Right cardiac atrium (tissue), 5 donors: Measurements from ENCODE around the gene CUBN. TPM values are rescaled to one million over a fixed set of nuclear protein-coding genes. Genes with fewer than 3 reads are reported as not detected.

Experiments
- ATAC-seq, 2 donors: fragments of 200-7000 bp; cut with Tn5 transposase; one replicate each; pipeline versions ENCODE4 v1.8.0 to v1.9.1; 2020; ENCODE audit warnings: moderate library complexity in 2 of 2, mild to moderate bottlenecking in 1 of 2
- DNase-seq, 3 donors: peaks; one replicate each; pipeline ENCODE4 v3.0.0-alpha.2; 2020
- H3K27ac ChIP-seq: one replicate; pipeline ENCODE4 v1.5.1; 2013; ENCODE audit warnings: mild to moderate bottlenecking, low read length, control low read depth, moderate library complexity
- H3K27me3 ChIP-seq: one replicate; pipeline ENCODE4 v1.6.1; 2013; ENCODE audit not compliant: control insufficient read depth, insufficient read depth
- H3K4me1 ChIP-seq: one replicate; pipeline ENCODE4 v1.6.1; 2013; ENCODE audit warnings: low read length; ENCODE audit not compliant: control insufficient read depth, insufficient read depth
- H3K4me3 ChIP-seq: one replicate; pipeline ENCODE4 v1.5.1; 2013; ENCODE audit warnings: low read length, control low read depth
- H3K9me3 ChIP-seq: one replicate; pipeline ENCODE4 v1.6.1; 2013; ENCODE audit warnings: low read length; ENCODE audit not compliant: control insufficient read depth
- WGBS: extraction: QIAGEN DNeasy Blood & Tissue Kit; methylation state at CpG from one replicate; pipeline ENCODE4 v1.1.7; 2013; 5-methylcytosine and 5-hydroxymethylcytosine counted together
- intact Hi-C, 4 donors: fragments of 100-400 bp; cut with DNase I; formaldehyde crosslinking; loops; one replicate each; pipeline versions ENCODE4 v1.11.0 to v1.14.0; 2022 to 2023
- polyA plus RNA-seq: library from polyadenylated mRNA; stranded (reverse); fragments of 200-250 nt; gene quantifications from one replicate; pipeline ENCODE4 v1.2.3, GENCODE V29; 2013
- total RNA-seq, 4 donors: library from RNA; stranded (reverse); fragmentation: NEBNext Ultra II Directional; extraction: Animal tissue kit (Norgen Biotek cat#: 25700); gene quantifications; one replicate each; pipeline ENCODE4 v1.2.1, GENCODE V29; 2021
- donor health status: healthy with polysubstance abuse.
- donor health status: DM: no; HTN: yes; CAD: no.
- donor health status: DM: no; HTN: no; CAD: no.
- donor health status: DM: no; HTN: yes; CAD: no; lungs with severe emphysema.
- donor health status: DM: yes; HTN: yes; CAD: no.

Gene CUBN
- total and polyA plus RNA-seq, 5 donors: 0.41 to 1.3 (median 0.91) TPM

DNA sequence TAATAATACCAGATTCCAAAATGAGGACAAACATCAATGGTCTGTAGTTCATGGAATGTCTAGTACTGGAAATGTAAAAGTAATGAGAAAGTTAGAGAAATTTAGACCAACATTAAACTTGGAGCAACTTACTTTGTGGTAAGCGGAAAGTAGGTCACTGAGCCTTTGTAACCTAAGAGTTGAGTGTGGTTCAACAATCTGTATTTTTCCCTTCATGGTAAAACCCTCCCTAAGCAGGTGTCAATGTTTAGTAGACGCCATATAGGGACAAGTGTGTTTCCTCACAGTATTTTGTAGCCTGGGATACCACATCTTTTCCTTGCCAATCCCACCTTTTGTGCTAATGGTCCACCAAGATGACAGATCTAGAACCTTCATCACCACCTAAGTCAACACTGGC lies 245.1 kb downstream of the CUBN start:
- intact Hi-C loops: no loop called here
- no peaks in the 10 kb centered on the region for H3K4me1 ChIP-seq

GRCh38 chr10:16883084-16883483 lies 246.5 kb downstream of the CUBN start:
- DNase-seq (no peak), ATAC-seq (no peak)
- intact Hi-C loops: no loop called here
- Histone ChIP-seq H3K4me1 (no peaks in the 10 kb centered on the region), H3K9me3 (no peaks in the 10 kb centered on the region), H3K27ac (no peak overlapping the region), H3K27me3 (no peaks in the 10 kb centered on the region), H3K4me3 (no peak overlapping the region)
- WGBS: 93% methylated on average over 4 of the region's 4 CpGs

More for the DNA sequence above, 245.1 kb downstream of the CUBN start:
- H3K9me3 ChIP-seq: no peaks in the 10 kb centered on the region
- DNase-seq: no peak
- no peak overlapping the region for H3K27ac ChIP-seq
- no peak for ATAC-seq
- over 99% methylated on average over 2 of the region's 2 CpGs for WGBS
- no peak overlapping the region for H3K4me3 ChIP-seq
- H3K27me3 ChIP-seq: no peaks in the 10 kb centered on the region

DNA sequence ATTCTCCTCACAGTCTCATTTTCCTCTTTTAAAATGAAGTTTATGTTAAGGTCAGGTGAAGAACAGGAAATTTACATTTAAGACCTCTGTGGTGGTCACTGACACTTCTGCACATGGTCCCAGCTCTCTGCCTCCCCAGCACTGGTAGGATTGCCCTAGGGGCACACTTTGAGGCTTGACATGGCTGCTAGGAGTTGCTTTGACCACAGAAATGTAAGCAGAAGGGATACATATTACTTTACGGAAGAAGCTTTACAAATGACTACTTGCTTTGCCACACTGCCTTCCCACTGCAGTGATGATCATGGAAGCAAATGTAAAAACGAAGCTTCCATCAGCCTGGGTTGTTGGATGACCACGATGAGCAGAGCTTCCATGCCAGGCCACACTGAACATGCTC lies 259.3 kb downstream of the CUBN start:
- no peak for ATAC-seq
- H3K9me3 ChIP-seq: no peaks in the 10 kb centered on the region
- WGBS: 88% methylated on average over 3 of the region's 3 CpGs
- no peaks in the 10 kb centered on the region for H3K27me3 ChIP-seq
- no peaks in the 10 kb centered on the region for H3K4me1 ChIP-seq
- intact Hi-C loops: no loop called here
- no peak overlapping the region for H3K4me3 ChIP-seq
- H3K27ac ChIP-seq: no peak overlapping the region
- DNase-seq: no peak

DNA sequence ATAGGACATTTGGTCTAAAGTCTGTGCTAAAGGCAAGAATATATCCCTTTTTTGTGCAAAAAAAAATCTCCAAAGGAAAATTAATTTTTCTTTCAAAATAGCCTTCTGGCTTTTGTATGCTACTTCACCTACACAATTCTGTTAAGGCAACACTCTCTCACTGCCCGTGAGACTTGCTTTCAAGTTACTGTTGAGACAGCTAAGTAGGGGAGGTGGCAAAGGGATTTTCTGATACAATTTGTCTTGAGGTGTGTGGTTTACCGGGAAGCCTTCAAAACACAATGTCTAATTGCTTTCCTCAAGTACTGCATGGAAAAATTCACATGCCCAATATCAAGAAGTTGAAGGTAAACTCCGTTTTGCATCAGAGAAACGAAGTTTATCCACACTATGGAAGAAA lies 261.6 kb downstream of the CUBN start:
- H3K27me3 ChIP-seq: no peaks in the 10 kb centered on the region
- DNase-seq (no peak), ATAC-seq (no peak)
- no peak overlapping the region for H3K27ac ChIP-seq
- no peak overlapping the region for H3K4me3 ChIP-seq
- H3K4me1 ChIP-seq: no peaks in the 10 kb centered on the region
- intact Hi-C loops: no loop called here
- no peaks in the 10 kb centered on the region for H3K9me3 ChIP-seq
- 85% methylated on average over 4 of the region's 4 CpGs for WGBS

- WGBS: 42% methylated on average over 2 of the region's 2 CpGs
- ATAC-seq: no peak
Measured at GRCh38 chr10:16867556-16867955, 262.1 kb downstream of the CUBN start.

DNA sequence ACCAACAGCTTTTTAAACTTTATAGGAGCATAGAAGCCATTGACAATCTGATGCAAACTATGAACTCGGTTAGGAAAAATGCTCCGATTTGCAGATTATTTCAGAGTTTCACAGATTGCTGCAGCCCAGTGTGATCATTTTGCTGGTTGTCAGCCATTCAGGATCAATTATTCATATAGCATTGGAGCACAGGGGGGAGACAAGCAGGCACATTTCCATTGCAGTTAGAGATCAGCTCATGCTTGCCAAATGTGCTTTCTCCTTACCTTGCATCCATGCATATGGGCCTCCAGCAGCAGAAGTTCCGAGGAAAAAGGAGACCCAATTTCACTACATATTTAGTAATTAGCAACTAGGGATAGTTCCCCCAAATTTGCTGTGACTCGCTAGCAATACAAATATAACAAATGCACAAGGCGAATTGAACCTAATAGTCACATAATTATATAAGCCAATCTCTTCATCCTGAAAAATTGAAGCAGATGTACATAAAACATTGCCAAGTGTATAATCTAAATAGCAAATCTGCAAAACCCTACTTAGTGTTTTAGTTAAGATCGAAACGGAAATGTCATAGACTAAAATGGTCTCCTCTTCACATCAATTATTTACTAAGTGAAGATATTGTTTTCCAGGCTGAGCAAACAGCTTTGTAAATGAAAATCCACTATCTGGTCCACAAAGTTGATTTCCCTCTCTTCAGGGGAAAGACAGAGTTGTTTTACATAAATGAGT lies 262.9 kb downstream of the CUBN start:
- no peaks in the 10 kb centered on the region for H3K9me3 ChIP-seq
- no peak for ATAC-seq
- 92% methylated on average over 7 of the region's 7 CpGs for WGBS
- no peaks in the 10 kb centered on the region for H3K4me1 ChIP-seq
- H3K4me3 ChIP-seq: no peak overlapping the region
- H3K27ac ChIP-seq: no peak overlapping the region
- DNase-seq: no peak
- intact Hi-C loops: no loop called here
- no peaks in the 10 kb centered on the region for H3K27me3 ChIP-seq

More at GRCh38 chr10:16867556-16867955, 262.1 kb downstream of the CUBN start:
- no peaks in the 10 kb centered on the region for H3K9me3 ChIP-seq
- no peaks in the 10 kb centered on the region for H3K27me3 ChIP-seq
- H3K4me3 ChIP-seq: no peak overlapping the region
- DNase-seq: no peak
- intact Hi-C loops: no loop called here
- H3K27ac ChIP-seq: no peak overlapping the region
- no peaks in the 10 kb centered on the region for H3K4me1 ChIP-seq

- DNase-seq (no peak), ATAC-seq (no peak)
- Histone ChIP-seq H3K9me3 (no peaks in the 10 kb centered on the region), H3K27me3 (no peaks in the 10 kb centered on the region), H3K27ac (no peak overlapping the region), H3K4me3 (no peak overlapping the region), H3K4me1 (no peaks in the 10 kb centered on the region)
- 93% methylated on average over 7 of the region's 7 CpGs for WGBS
- intact Hi-C loops: no loop called here
Measured at GRCh38 chr10:16865766-16866165, 263.8 kb downstream of the CUBN start.

- Histone ChIP-seq H3K27me3 (no peaks in the 10 kb centered on the region), H3K27ac (no peak overlapping the region), H3K4me3 (no peak overlapping the region), H3K4me1 (no peaks in the 10 kb centered on the region), H3K9me3 (no peaks in the 10 kb centered on the region)
- DNase-seq (no peak), ATAC-seq (no peak)
- intact Hi-C loops: no loop called here
- WGBS: 71% methylated on average over 2 of the region's 2 CpGs
Measured at GRCh38 chr10:16863766-16864165, 265.8 kb downstream of the CUBN start.

DNA sequence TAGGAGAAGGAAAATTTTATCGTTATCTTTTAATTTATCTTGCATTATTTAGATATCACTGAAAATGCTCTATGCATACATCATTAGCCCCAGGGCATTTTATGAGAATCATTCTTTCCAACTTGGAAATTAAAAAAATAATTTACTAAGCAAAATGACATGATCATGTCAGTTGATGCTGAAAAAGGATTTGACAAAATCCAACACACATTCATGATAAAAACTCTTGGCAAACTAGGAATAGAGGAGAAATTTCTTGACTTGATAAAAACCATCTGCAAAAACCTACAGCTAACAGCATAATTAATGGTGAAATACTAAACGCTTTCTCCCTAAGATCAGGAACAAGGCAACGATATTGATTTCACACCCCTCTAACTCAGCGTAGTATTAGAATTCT lies 272.2 kb downstream of the CUBN start:
- intact Hi-C loops: no loop called here
- no peaks in the 10 kb centered on the region for H3K9me3 ChIP-seq
- H3K4me1 ChIP-seq: no peaks in the 10 kb centered on the region
- no peak for DNase-seq
- H3K27ac ChIP-seq: no peak overlapping the region
- no peak for ATAC-seq
- H3K27me3 ChIP-seq: no peaks in the 10 kb centered on the region
- H3K4me3 ChIP-seq: no peak overlapping the region
- WGBS: 73% methylated on average over 4 of the region's 4 CpGs

- H3K27ac ChIP-seq: no peak overlapping the region
- intact Hi-C loops: no loop called here
- H3K27me3 ChIP-seq: no peaks in the 10 kb centered on the region
- no peak for DNase-seq
- no peaks in the 10 kb centered on the region for H3K9me3 ChIP-seq
- ATAC-seq: no peak
- 49% methylated on average over 4 of the region's 4 CpGs for WGBS
- no peaks in the 10 kb centered on the region for H3K4me1 ChIP-seq
- H3K4me3 ChIP-seq: no peak overlapping the region
Measured at GRCh38 chr10:16856567-16856966, 273.0 kb downstream of the CUBN start.

- DNase-seq (no peak), ATAC-seq (no peak)
- Histone ChIP-seq H3K4me3 (no peak overlapping the region), H3K27ac (no peak overlapping the region), H3K4me1 (no peaks in the 10 kb centered on the region), H3K27me3 (no peaks in the 10 kb centered on the region), H3K9me3 (no peaks in the 10 kb centered on the region)
- 78% methylated on average over 5 of the region's 5 CpGs for WGBS
- intact Hi-C loops: no loop called here
Measured at GRCh38 chr10:16856092-16856491, 273.5 kb downstream of the CUBN start.

- Histone ChIP-seq H3K4me1 (no peaks in the 10 kb centered on the region), H3K27ac (no peak overlapping the region), H3K27me3 (no peaks in the 10 kb centered on the region), H3K9me3 (no peaks in the 10 kb centered on the region), H3K4me3 (no peak overlapping the region)
- intact Hi-C loops: no loop called here
- DNase-seq: no peak
- no peak for ATAC-seq
Measured at GRCh38 chr10:16854623-16855022, 275.0 kb downstream of the CUBN start.
